Non-pigmented ciliary epithelial cell (primary cell): ENCODE data around the gene CCDC187.
"Not testable (repeated sequence)": the region's sequence is repeated elsewhere in the genome, so short reads cannot be mapped to it uniquely, and the experiment has no call there.

Experiments
- DNase-seq: peaks from one replicate; pipeline ENCODE4 v3.0.0-alpha.2; 2010; ENCODE audit warnings: low read depth

The CCDC187 gene

DNA sequence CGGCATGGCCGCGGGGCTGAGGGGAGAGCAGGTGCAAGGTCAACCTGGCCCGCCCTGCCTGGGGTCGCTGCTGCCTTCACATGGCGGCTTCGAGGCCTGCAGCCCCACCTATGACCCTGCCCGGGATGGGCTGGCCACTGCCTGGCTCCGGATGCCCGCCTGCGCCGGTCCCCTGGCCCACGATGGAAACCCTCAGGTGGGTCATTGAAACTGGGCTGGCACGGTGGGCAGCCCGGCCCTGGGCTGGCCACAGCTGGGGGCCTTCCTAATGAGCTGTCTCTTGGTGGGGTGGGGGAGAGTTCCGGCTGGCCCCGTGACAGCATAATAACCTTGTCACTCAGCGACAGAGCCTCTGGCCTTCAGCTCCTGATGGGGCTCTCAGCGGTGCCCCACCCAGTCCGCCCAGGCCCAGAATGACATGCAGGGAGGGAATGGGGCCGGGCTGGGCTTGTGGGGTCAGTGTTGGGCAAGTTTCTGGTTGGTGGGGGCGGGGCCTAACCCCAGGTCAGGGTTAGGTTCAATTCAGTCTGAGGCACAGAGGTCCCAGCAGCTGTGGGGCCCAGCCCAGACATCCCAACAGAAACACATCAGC, at the start of gene CCDC187:
TSS of gene CCDC187 (minus strand) at position 270 of the 592 bp plus-strand sequence. CDS start at position 6, 264 bp downstream.
- DNase-seq: no peak

- no peak for DNase-seq
Measured at GRCh38 chr9:136353088-136353487, 49.2 kb upstream of the CCDC187 start.

- DNase-seq: no peak
Measured at GRCh38 chr9:136352682-136353081, 48.8 kb upstream of the CCDC187 start.

- DNase-seq: not testable (repeated sequence)
Measured at GRCh38 chr9:136351868-136352267, 48.0 kb upstream of the CCDC187 start.

DNA sequence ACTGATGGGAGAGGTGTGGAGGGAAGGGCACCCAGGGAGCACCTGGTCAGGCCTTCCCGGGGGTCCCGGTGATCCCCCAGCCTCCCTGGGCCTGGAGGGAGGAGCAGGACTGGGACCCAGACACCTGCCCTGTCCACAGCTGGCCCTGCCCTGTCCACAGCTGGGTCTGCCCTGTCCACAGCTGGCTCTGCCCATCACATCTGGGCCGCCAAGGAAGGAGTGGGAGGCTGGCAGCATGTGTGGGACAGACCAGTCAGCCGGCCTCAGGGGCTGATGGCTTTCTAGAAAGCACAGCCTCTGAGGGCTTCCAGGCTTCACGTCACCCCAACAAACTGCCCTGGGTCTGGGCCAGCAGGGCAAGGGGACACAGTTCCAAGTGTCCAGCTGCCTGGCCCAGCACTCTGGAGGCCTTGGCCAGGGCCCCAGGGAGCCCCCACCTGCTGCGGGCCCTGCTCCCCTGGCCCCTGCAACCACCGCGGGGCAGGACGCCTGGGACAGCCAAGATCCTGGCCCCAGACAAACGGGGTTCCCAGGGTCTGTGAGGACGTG, 47.4 kb upstream of the CCDC187 start:
- DNase-seq: no peak

GRCh38 chr9:136349546-136349945, 45.7 kb upstream of the CCDC187 start:
- no peak for DNase-seq

- DNase-seq: no peak
Measured at GRCh38 chr9:136348691-136349090, 44.8 kb upstream of the CCDC187 start.

DNA sequence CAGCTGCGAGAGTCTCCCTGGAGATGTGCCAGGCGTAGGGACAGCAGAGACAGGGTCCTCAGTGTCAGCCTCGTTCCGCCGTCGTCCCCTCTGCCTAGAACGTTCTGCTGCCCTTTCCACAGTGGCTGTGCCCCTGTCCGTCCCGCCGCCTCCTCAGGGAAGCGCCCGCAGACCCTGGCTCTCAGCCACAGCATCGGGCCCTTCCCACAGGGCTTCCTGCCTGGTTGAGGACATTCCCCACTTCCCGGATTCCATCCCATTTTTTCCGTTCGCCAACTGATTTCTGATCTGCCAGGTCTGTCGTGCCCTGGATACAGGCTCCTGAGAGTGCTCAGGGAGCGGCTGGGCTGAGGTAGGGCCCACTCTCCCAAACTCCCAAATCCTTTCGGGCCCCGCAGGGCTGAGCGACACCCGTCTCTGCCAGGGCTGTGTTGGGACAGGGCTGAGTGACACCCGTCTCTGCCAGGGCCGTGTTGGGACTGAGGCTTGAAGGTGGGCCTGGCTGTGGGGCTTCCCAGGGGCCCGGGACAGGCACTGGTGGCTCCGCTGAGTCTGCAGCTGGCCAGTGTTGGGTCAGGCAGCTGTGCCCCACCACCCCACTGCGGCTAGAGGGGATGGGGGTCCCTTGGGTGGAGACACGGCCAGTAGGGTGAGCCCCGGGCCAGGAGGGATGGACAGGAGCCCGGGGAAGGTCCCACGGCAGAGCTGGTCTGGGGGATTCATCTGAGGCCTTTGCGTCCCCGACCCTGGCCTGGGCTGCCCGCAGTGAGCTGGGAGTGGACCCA, 43.8 kb upstream of the CCDC187 start:
- DNase-seq: no peak

DNA sequence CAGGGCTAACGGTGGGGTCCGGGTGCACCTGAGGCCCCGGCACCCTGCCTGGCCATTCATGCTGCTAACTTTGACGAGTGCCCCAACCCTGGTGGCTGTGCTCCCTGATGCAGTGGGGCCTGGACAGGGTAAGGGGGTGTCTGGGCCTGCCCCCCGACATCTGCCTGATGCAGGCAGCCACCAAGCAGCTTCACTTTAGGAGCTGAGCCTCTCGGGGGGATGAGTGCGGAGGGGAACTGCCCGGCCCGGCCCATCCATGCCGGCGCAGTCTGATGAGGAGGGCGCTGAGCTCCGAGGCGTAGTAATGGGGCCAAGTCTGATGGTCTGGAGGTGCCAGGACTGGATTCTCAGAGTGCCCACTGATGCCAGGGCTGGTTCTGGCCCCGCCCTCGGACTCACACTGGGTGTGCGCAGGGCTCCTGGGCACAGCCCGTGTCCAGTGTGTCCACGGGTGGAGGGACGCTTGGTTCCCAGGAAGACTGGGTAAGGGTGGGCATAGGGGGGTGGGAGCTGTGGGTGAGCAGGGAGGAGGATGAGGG, 43.1 kb upstream of the CCDC187 start:
- no peak for DNase-seq

GRCh38 chr9:136346157-136346481, 42.2 kb upstream of the CCDC187 start:
- no peak for DNase-seq

DNA sequence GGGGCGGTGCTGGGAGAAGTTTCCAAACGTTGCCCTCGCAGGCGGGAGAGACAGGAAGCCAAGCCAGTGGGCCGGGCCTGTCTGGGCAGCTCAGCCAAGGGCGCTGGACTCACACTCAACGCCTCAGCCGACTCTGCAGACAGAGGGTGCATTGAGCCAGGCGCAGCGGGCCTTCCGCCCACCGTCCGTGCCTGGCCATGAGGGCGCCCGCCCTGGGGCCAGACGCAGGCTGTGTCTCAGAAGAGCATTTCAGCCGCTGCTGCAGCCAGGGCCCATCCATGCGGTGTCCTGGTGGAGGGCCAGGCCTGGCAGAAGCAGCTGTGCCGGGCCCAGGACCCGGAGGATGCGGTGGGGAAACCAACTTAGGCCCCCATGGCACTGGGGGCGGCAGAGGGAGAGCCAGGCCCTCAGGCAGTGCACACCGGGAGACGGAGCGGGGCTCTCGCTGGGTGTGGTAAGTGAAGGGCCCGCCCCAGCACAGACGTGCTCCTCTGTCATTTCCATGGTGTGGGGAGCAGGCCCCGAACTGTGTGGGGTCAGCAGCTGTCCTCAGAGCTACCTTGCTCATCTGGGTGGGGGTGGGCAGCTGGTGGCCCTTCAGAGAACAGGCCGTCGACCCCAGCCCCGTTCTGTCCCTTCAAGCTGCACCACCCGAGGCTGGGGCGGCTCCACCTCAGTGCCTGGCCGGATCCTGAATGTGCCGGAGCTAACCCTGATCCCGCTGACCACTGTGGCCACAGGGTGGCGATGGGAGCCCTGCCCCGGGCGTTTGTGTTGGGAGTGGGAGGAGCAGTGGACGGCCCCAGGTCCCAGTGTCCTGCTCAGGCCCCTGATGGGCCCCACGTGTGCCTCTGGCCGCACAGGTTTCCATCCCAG, 41.6 kb upstream of the CCDC187 start:
- no peak for DNase-seq

GRCh38 chr9:136344544-136345280, 40.8 kb upstream of the CCDC187 start:
- DNase-seq: no peak

- DNase-seq: no peak
Measured at GRCh38 chr9:136343884-136344269, 40.0 kb upstream of the CCDC187 start.

- DNase-seq: no peak
Measured at GRCh38 chr9:136343121-136343883, 39.4 kb upstream of the CCDC187 start.

- DNase-seq: peak; percentile 30
Measured at GRCh38 chr9:136342181-136343120, 38.6 kb upstream of the CCDC187 start.

DNA sequence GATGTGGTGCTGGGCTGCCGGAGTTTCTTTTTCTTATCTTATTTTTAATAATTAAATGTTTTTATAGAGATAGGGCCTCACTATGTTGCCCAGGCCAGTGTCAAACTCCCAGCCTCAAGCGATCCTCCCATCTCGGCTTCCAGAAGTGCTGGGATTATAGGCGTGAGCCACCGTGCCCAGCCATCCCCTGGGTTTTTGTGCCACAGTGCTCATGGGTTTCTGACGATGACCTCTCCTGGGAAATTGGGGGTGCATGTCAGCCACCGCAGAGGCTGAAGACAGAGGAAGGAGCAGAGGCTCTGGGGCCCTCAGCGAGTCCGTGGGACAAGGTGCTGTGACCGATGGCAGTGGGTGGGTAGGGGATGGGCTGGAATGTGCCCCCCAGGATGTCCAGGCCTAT, 37.9 kb upstream of the CCDC187 start:
- DNase-seq: no peak

DNA sequence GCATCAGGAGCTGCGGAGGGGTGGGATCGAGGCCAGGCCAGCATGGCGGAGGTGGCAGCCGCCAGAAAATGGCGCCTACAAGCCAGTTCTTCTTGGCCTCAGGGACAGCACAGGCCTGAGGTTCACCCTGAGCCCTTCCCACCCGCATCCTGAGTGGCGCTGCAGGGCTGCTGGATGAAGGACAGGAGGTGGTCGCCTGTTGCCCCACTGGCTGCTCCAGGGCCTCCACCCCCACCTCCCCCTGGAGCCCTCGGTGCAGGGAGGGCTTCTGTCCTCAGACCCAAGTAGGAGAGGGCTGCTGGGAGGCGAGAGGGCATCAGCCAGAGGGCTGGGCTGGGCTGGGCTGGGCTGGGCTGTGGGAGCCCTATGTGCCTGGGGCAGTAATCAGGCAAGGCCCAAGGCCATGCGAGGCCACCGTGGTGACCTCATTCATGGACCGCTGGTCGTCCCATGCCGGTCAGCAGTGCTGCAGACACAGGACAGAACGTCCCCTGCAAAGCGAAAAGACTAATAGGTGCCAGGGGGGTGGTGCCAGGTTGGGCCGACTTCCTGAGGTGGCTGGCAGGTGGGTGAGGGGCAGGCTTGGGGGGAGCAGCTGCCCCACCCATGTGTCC, 37.3 kb upstream of the CCDC187 start:
- no peak for DNase-seq

- DNase-seq: no peak
Measured at GRCh38 chr9:136340356-136341041, 36.6 kb upstream of the CCDC187 start.

DNA sequence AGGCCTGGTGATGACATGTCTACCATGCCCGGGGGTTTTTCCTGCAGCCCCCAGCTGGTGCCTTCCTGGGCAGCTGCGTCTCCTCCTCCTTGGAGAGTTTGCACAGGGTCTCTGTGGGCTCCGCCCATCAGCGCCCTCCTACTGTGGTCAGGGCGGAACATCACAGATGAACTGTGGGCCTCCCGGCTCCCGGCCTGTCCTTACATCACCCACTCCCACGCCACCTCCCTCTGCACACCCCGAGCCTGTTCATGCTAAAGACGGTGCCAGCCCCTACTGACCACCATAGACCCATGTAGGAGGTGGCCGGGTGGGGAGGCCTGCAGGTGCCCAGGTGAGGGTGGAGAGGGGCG, 36.0 kb upstream of the CCDC187 start:
- no peak for DNase-seq
